Measurements from ENCODE around the gene IKZF1. TPM values are rescaled to one million over a fixed set of nuclear protein-coding genes. Genes with fewer than 3 reads are reported as not detected.

IKZF1 gene
- total RNA-seq, 1 donor from 2014 or later = 1.1 TPM

GRCh38 chr7:50376056-50376820, 71.7 kb downstream of the IKZF1 start:
- Mint-ChIP-seq H3K27ac (ENCODE audit: unreplicated experiment) (no peak overlapping the region), H3K4me3 (ENCODE audit: unreplicated experiment) (no peak overlapping the region), H3K36me3 (ENCODE audit: unreplicated experiment) (no peaks in the 10 kb centered on the region), H3K9me3 (ENCODE audit: unreplicated experiment) (no peaks in the 10 kb centered on the region), H3K4me1 (ENCODE audit: low read depth, unreplicated experiment) (no peaks in the 10 kb centered on the region), H3K27me3 (ENCODE audit: unreplicated experiment) (no peaks in the 10 kb centered on the region)
- no peak for TF ChIP-seq CTCF (IDR thresholded peaks at IDR 0.05; ENCODE audit: partially characterized antibody, unreplicated experiment)
- DNase-seq = no peak

- Mint-ChIP-seq H3K9me3 (ENCODE audit: unreplicated experiment) (peaks cover under 1% of the 10 kb centered on the region), H3K36me3 (ENCODE audit: unreplicated experiment) (no peaks in the 10 kb centered on the region), H3K27ac (ENCODE audit: unreplicated experiment) (no peak overlapping the region), H3K4me3 (ENCODE audit: unreplicated experiment) (no peak overlapping the region), H3K4me1 (ENCODE audit: low read depth, unreplicated experiment) (no peaks in the 10 kb centered on the region), H3K27me3 (ENCODE audit: unreplicated experiment) (no peaks in the 10 kb centered on the region)
- no peak for TF ChIP-seq CTCF (IDR thresholded peaks at IDR 0.05; ENCODE audit: partially characterized antibody, unreplicated experiment)
- no peak for DNase-seq
Observed at GRCh38 chr7:50377356-50377755, 72.8 kb downstream of the IKZF1 start.

GRCh38 chr7:50379082-50379481, 74.6 kb downstream of the IKZF1 start:
- Mint-ChIP-seq H3K4me1 (ENCODE audit: low read depth, unreplicated experiment) (no peaks in the 10 kb centered on the region), H3K9me3 (ENCODE audit: unreplicated experiment) (peaks cover 1% of the 10 kb centered on the region), H3K27ac (ENCODE audit: unreplicated experiment) (no peak overlapping the region), H3K4me3 (ENCODE audit: unreplicated experiment) (no peak overlapping the region), H3K27me3 (ENCODE audit: unreplicated experiment) (no peaks in the 10 kb centered on the region), H3K36me3 (ENCODE audit: unreplicated experiment) (no peaks in the 10 kb centered on the region)
- no peak for TF ChIP-seq CTCF (IDR thresholded peaks at IDR 0.05; ENCODE audit: partially characterized antibody, unreplicated experiment)
- DNase-seq = no peak

- H3K4me3 Mint-ChIP-seq (ENCODE audit: unreplicated experiment) = no peak overlapping the region
- no peaks in the 10 kb centered on the region for H3K36me3 Mint-ChIP-seq (ENCODE audit: unreplicated experiment)
- no peak overlapping the region for H3K27ac Mint-ChIP-seq (ENCODE audit: unreplicated experiment)
- H3K9me3 Mint-ChIP-seq (ENCODE audit: unreplicated experiment) = peaks cover 1% of the 10 kb centered on the region
- H3K27me3 Mint-ChIP-seq (ENCODE audit: unreplicated experiment) = no peaks in the 10 kb centered on the region
- no peak for DNase-seq
- no peaks in the 10 kb centered on the region for H3K4me1 Mint-ChIP-seq (ENCODE audit: low read depth, unreplicated experiment)
- TF ChIP-seq CTCF (IDR thresholded peaks at IDR 0.05; ENCODE audit: partially characterized antibody, unreplicated experiment) = no peak
Observed at GRCh38 chr7:50379539-50379938, 75.0 kb downstream of the IKZF1 start.

- Mint-ChIP-seq H3K4me1 (ENCODE audit: low read depth, unreplicated experiment) (no peaks in the 10 kb centered on the region), H3K27ac (ENCODE audit: unreplicated experiment) (no peak overlapping the region), H3K36me3 (ENCODE audit: unreplicated experiment) (no peaks in the 10 kb centered on the region), H3K9me3 (ENCODE audit: unreplicated experiment) (peaks cover 1% of the 10 kb centered on the region), H3K4me3 (ENCODE audit: unreplicated experiment) (no peak overlapping the region), H3K27me3 (ENCODE audit: unreplicated experiment) (no peaks in the 10 kb centered on the region)
- TF ChIP-seq CTCF (IDR thresholded peaks at IDR 0.05; ENCODE audit: partially characterized antibody, unreplicated experiment) = no peak
- no peak for DNase-seq
Observed at GRCh38 chr7:50382455-50382854, 77.9 kb downstream of the IKZF1 start.
